Activated CD4-positive, CD25-positive, alpha-beta regulatory T cell (primary cell): ENCODE measurements around the gene ECSIT.

Experiments used
- DNase-seq, 4 experiments: peaks; one replicate each; lab custom pipeline; 2025; lab: John Stamatoyannopoulos, UW

Gene ECSIT

DNA sequence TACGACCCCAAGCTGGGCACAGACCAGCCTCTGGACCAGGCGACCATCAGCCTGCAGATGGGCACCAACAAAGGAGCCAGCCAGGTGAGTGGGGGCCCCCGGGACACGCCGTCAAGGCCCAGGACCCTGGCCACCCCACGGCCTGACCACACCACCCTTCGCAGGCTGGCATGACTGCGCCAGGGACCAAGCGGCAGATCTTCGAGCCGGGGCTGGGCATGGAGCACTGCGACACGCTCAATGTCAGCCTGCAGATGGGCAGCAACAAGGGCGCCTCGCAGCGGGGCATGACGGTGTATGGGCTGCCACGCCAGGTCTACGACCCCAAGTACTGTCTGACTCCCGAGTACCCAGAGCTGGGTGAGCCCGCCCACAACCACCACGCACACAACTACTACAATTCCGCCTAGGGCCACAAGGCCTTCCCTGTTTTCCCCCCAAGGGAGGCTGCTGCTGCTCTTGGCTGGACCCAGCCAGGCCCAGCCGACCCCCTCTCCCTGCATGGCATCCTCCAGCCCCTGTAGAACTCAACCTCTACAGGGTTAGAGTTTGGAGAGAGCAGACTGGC lies 20.5 kb upstream of the ECSIT start:
- no peak for DNase-seq

DNA sequence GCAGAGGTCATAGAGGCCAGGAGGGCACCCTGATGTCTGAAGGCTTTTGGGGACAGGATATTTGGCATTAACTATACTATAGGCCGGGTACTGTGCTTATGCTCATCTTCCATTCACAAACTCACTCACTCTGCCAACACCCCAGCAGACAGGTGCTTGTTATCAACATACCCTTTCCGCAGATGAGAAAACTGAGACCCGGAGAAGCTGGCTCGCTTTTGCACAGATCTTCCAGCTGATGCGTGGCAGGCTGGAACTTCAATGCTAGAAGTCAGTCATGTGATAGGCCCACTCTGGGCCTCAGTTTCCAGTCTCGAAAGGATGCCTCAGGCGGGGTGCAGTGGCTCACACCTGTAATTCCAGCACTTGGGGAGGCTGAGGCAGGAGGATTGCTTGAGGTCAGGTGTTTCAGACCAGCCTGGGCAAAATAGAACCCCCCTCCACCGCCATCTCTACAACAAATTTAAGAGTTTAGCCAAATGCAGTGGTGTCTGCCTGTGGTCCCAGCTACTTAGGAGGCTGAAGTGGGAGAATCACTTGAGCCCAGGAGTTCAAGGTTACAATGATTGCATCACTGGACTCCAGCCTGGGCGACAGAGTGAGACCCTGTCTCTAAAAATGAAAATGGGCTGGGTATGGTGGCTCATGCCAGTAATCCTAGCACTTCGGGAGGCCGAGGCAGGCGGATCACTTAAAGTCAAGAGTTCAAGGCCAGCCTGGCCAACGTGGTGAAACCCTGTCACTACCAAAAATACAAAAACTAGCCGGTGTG lies 19.2 kb upstream of the ECSIT start:
- DNase-seq: no peak

DNA sequence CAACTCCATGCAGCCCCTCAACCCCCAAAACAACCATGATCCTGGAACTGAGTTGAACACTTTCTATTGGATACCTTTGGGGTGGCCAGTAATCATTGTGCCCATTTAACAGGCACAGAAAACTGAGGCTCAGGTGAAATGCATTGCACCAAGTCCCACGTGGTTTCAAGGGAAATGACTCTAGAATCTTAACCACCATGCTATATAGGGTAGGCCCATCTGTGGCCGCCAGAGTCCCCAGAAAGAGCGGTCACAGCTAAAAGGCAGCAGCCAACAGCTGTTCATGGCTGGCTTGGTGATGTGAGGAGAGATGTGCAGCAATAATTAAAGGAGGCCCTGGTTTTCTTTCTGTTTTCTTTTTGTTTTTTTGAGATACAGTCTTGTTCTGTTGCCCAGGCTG lies 12.3 kb upstream of the ECSIT start:
- no peak for DNase-seq

GRCh38 chr19:11540645-11541044 lies 11.7 kb upstream of the ECSIT start:
- DNase-seq: no peak

GRCh38 chr19:11539495-11540365 lies 10.8 kb upstream of the ECSIT start:
- no peak for DNase-seq

DNA sequence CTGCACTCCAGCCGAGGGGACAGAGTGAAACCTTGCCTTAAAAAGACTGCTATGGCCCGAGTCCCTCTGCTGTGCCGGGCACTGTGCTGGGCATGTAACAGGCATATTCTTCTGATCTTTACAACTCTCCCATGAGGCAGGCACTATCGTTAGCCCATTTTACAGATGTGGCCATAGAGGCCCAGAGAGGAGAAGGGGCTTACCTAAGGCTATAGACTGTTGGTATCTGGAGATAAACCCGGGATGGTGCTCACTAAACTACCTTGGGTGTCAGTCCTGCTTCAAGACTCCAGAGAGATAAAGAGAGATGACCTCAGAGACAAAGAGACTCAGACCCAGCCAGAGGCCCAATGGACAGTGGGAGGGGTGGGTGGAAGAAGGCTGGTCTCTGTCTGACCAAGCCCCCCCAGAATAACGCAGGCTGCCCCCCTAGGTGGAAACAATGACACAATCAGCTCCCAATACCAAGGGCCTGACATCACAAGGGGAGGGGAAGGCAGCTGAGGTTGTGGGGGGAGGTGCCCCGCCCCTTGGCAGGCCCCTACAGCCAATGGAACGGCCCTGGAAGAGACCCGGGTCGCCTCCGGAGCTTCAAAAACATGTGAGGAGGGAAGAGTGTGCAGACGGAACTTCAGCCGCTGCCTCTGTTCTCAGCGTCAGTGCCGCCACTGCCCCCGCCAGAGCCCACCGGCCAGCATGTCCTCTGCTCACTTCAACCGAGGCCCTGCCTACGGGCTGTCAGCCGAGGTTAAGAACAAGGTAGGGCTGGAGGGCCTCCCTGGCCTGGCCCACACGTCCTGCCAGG lies 9.5 kb upstream of the ECSIT start, which contains the start of gene CNN1:
Gene CNN1 (plus strand): TSS at position 620 of the 805 bp plus-strand sequence. CDS start 77 bp downstream, at position 697.
- DNase-seq: no peak

DNA sequence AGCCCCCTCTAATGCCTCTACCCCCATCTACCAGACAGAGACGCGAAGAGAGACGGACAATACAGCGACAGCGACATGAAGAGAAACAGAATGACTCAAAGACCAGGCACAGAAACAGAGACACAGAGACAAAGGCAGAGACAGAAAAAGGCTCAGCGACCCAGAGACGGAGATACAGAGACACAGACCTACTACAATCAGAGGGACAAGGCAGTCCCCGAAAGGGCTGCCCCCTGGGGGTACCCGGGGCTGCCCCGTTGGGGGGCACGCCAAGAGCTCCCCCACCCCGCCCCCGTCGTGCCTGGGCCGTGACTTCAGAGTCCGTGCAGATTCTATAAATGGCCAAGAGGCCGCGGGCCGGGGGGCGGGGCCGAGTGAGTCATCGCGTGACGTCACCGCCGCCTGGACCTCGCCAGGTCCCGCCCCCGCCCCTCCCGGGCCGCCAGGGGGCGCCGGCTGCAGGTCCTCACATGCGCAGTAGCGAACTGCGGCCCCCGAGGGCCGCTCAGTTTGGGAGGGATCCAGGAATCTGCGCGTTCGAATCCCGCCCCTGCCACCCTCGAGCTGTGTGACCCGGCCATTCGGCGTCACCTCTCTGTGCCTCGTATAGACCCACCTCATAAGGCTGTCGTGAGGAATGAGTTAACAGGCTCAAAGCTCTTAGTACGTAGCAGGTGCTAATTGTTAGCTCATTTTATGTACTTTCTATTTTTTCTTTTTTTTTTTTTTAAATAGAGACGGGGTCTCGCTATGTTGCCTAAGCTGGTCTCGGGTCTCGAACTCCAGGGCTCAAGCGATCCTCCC lies 7.1 kb upstream of the ECSIT start:
- DNase-seq: peak; percentile 70 to 82 (median 78)

GRCh38 chr19:11534948-11535347 lies 6.0 kb upstream of the ECSIT start:
- no peak for DNase-seq

DNA sequence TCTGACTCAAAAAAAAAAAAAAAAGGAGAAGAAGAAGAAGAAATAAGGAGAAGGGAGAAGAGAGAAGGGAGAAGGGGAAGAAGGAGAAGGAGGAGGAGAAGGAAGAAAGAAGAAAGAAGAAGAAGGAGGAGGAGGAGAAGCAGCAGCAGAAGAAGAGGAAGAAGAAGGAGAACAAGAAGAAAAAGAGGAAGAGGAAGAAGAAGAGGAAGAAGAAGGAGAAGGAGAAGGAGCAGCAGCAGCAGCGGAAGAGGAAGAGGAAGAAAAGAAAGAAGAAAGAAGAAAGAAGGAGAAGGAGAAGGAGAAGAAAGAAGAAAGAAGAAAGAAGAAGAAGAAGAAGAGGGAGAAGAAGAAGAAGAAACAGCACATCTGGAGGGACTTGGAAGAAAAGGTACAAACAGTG lies 5.6 kb upstream of the ECSIT start:
- no peak for DNase-seq

DNA sequence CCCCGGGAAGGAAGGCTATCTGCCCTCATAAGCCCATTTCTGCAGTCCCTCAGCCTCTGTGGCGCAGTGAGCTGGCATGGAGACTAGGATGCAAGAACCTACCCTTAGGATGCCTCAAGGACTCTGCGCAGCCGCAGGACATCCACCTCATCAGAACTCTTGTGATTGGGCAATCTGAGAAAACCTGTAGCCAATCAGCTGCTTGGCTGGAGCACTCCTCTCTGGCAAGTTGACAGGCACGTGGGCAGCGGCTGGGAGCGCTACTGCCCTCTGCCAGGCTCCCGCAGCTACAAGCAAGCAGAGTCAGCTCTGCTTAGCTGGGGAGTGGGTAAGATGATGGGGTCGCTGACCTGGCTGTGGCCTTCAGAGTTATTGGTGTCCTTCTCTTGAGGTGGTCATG lies 1.5 kb upstream of the ECSIT start:
- DNase-seq: no peak

DNA sequence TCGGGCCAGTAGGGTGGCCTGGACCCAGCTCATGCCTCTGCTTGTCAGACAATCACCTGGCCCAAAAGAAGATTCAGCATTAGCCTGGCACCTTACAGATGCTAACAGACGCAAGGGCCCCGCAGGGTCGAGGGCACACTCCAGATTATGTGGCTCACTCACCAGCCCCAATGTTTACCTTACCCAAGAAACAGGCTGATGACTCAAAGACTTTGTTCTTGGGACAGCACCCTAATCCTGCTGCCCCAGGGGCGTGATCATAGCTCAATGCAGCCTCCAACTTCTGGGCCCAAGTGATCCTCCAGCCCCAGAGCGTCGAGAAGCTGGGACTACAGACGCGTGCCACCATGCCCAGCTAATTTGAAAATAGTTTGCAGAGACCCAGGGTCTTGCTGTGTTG lies 9.8 kb downstream of the ECSIT start:
- no peak for DNase-seq

DNA sequence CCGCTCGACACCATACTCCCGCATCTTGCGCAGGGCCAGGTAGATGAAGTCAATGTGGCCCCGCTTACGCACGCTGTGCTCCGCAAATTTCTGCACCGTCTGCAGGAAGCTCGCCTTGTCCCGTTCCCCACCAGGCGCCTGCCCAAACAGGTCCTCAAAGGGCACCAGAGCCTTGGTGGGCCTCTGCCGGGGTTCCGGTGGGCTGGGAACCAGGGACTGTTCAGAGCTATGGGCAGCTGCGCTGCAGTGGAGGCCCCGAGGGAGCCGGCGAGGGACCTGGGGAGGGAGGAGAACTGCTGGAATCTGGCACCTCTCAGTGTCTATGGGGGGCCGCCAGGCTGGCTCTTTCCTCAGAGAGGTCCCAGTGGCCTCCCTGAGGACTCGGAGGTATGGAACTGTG lies 15.0 kb downstream of the ECSIT start:
- no peak for DNase-seq

- DNase-seq: no peak
These were observed 18.5 kb downstream of the ECSIT start for GRCh38 chr19:11510444-11510843.

- no peak for DNase-seq
These were observed 21.4 kb downstream of the ECSIT start for GRCh38 chr19:11507370-11508078.

- no peak for DNase-seq
These were observed 22.0 kb downstream of the ECSIT start for GRCh38 chr19:11506967-11507366.

GRCh38 chr19:11506101-11506555 lies 22.8 kb downstream of the ECSIT start:
- no peak for DNase-seq

DNA sequence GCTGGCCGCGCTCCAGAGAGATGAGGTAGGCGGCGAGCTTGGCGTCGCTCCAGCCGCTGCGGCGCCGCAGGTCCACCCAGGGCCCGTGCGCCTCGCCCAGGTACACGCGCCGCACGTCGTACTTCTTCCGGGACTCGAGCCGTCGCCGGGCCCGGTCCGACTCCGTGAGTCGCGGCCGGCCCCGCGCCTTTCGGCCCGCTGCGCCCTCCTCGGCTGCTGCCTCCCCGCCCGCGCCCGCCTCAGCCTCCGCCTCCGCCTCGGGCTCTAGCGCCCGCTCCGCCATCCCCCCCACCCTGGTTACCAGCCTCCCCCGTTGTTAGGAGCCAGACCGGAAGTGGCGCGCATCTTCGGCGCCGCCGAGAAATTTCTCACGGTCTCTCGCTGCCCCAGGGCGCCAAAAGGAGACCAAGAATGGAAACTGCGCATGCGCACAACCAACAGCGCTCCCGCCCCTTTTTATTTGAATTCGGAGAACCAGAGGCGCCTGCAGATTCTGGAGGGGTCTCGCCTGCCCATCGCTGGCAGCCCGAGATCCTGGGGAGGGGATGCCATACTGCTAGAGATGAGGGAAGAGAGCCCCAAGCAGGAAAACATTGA lies 23.3 kb downstream of the ECSIT start, which contains the start of gene ZNF653:
Gene ZNF653 (minus strand): TSS at position 336 of the 597 bp plus-strand sequence. CDS start 53 bp downstream, at position 283.
- peak; percentile 88 to 92 (median 90) for DNase-seq

GRCh38 chr19:11505032-11505503 lies 23.9 kb downstream of the ECSIT start:
- peak; percentile 89 to 93 (median 90) for DNase-seq

DNA sequence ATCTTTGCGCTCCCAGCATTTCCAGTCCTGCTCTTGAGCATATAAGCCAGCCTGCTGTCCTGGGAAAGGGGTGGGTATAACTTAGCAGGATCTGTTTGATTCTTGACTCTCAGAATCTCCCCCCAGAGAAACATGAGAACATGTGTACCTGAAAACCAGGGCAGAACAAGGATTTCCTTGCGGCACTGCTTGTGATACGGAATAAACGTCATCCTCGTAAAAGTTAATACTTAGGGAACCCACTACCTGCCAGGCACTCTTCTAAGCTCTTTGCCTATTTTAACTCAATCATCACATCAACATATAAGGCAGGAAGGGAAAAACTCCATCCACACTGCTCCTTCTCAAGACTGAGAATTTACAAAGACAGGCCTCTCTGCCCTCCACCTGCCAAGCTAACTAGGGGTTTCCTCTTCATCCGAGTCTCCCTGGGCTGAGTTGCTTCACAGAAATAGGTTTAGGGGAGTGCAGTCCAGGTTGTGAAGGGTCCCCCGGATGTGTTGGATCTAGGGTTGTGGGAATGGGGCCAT lies 24.4 kb downstream of the ECSIT start:
- no peak for DNase-seq
